IMR-90 (cell line): ENCODE data around the gene FERMT2. TPM values are rescaled to one million over a fixed set of nuclear protein-coding genes. Genes with fewer than 3 reads are reported as not detected.

Experiments used
- ATAC-seq: fragments of 200-7000 bp; cut with Tn5 transposase; 2 replicates; pipeline ENCODE4 v1.9.1; 2020; ENCODE audit warnings: low read depth, mild to moderate bottlenecking, moderate library complexity
- BruUV-seq: library from RNA; stranded (reverse); fragments of 400-500 nt; replicated peaks from 2 replicates; lab custom pipeline; 2021; lab: Mats Ljungman, UMichigan
- CTCF ChIA-PET: fragments of 300-600 bp; formaldehyde crosslinking; extraction: SDS; loops from one replicate; lab custom pipeline; 2021; ENCODE audit warnings: antibody characterized with exemption; lab: Yijun Ruan, JAX
- POLR2A ChIA-PET: fragments of 300-600 bp; sonication (Branson Sonifier 250); formaldehyde crosslinking; loops from one replicate; lab custom pipeline; 2022; ENCODE audit warnings: antibody characterized with exemption; ENCODE audit not compliant: unreplicated experiment; lab: Charles Lee
- DNase-seq: peaks from one replicate; pipeline ENCODE4 v3.0.0; 2013
- H2AFZ ChIP-seq: replicated peaks from 2 replicates; pipeline ENCODE3; 2013; ENCODE audit warnings: low read length, mild to moderate bottlenecking; ENCODE audit not compliant: poor library complexity
- H2AK5ac ChIP-seq: 2 replicates; pipeline ENCODE4 v1.6.1; 2013; ENCODE audit warnings: low read depth, low read length, inconsistent platforms
- H2AK9ac ChIP-seq: replicated peaks from 2 replicates; pipeline ENCODE3; 2013; ENCODE audit warnings: mild to moderate bottlenecking, low read depth, low read length, moderate library complexity; ENCODE audit not compliant: poor library complexity
- H2BK120ac ChIP-seq: 2 replicates; pipeline ENCODE4 v1.6.1; 2013; ENCODE audit warnings: low read depth, low read length, inconsistent platforms
- H2BK15ac ChIP-seq: 3 replicates; pipeline ENCODE4 v1.6.1; 2013; ENCODE audit warnings: low read depth, low read length, inconsistent platforms
- H2BK20ac ChIP-seq: 2 replicates; pipeline ENCODE4 v1.6.1; 2013; ENCODE audit warnings: low read depth, mild to moderate bottlenecking, inconsistent platforms, low read length, moderate library complexity
- H2BK5ac ChIP-seq: 2 replicates; pipeline ENCODE4 v1.6.1; 2013; ENCODE audit warnings: mild to moderate bottlenecking, low read depth, low read length, inconsistent platforms; ENCODE audit not compliant: poor library complexity, severe bottlenecking
- H3K14ac ChIP-seq: replicated peaks from 2 replicates; pipeline ENCODE4 v1.6.1; 2013; ENCODE audit warnings: low read depth, low read length, inconsistent platforms
- H3K18ac ChIP-seq: 2 replicates; pipeline ENCODE4 v1.6.1; 2013; ENCODE audit warnings: low read depth, low read length, control low read depth
- H3K23ac ChIP-seq: 2 replicates; pipeline ENCODE4 v1.6.1; 2013; ENCODE audit warnings: low read depth, low read length, inconsistent platforms
- H3K27ac ChIP-seq: 2 replicates; pipeline ENCODE4 v1.5.1; 2013; ENCODE audit warnings: mild to moderate bottlenecking, control low read depth, low read length; ENCODE audit not compliant: insufficient read depth
- H3K27me3 ChIP-seq: 2 replicates; pipeline ENCODE4 v1.6.1; 2013; ENCODE audit warnings: low read length; ENCODE audit not compliant: control insufficient read depth, insufficient read depth
- H3K36me3 ChIP-seq: 2 replicates; pipeline ENCODE4 v1.6.1; 2013; ENCODE audit warnings: low read length, mixed read lengths; ENCODE audit not compliant: control insufficient read depth, insufficient read depth
- H3K4ac ChIP-seq: 2 replicates; pipeline ENCODE4 v1.6.1; 2013; ENCODE audit warnings: low read depth, low read length, inconsistent platforms
- H3K4me1 ChIP-seq: 2 replicates; pipeline ENCODE4 v1.6.1; 2013; ENCODE audit warnings: low read length, mixed read lengths; ENCODE audit not compliant: control insufficient read depth, insufficient read depth
- H3K4me2 ChIP-seq: 2 replicates; pipeline ENCODE4 v1.6.1; 2013; ENCODE audit warnings: low read depth, mild to moderate bottlenecking, control low read depth, low read length, moderate library complexity
- H3K4me3 ChIP-seq: 2 replicates; pipeline ENCODE4 v1.5.1; 2013; ENCODE audit warnings: low read depth, mild to moderate bottlenecking, control low read depth, low read length, moderate library complexity; ENCODE audit not compliant: insufficient read depth
- H3K56ac ChIP-seq: 2 replicates; pipeline ENCODE4 v1.6.1; 2013; ENCODE audit warnings: low read length, inconsistent platforms; ENCODE audit not compliant: insufficient read depth; ENCODE audit errors: extremely low read depth
- H3K79me1 ChIP-seq, 2 experiments: 2 replicates each; pipeline ENCODE4 v1.6.1; 2013; ENCODE audit warnings: low read length in 2 of 2, inconsistent platforms in 1 of 2, low read depth in 1 of 2
- H3K9ac ChIP-seq: 2 replicates; pipeline ENCODE4 v1.6.1; 2013; ENCODE audit warnings: low read depth, low read length, control low read depth
- H3K9me1 ChIP-seq: 2 replicates; pipeline ENCODE4 v1.6.1; 2013; ENCODE audit warnings: low read length, inconsistent platforms; ENCODE audit not compliant: insufficient read depth
- H3K9me3 ChIP-seq: 2 replicates; pipeline ENCODE4 v1.6.1; 2013; ENCODE audit warnings: low read length; ENCODE audit not compliant: control insufficient read depth, insufficient read depth
- H4K20me1 ChIP-seq: 2 replicates; pipeline ENCODE4 v1.6.1; 2013; ENCODE audit warnings: low read length, inconsistent platforms; ENCODE audit not compliant: insufficient read depth
- H4K5ac ChIP-seq: 2 replicates; pipeline ENCODE4 v1.6.1; 2013; ENCODE audit warnings: mild to moderate bottlenecking, low read depth, low read length, control low read depth
- H4K8ac ChIP-seq, 2 experiments: 2 replicates each; pipeline ENCODE4 v1.6.1; 2013; ENCODE audit warnings: low read depth in 2 of 2, low read length in 2 of 2, control low read depth in 1 of 2, inconsistent platforms in 1 of 2
- H4K91ac ChIP-seq: 2 replicates; pipeline ENCODE4 v1.6.1; 2013; ENCODE audit warnings: low read depth, low read length, inconsistent platforms; ENCODE audit not compliant: insufficient read depth
- BHLHE40 ChIP-seq: fragments of 150-350 bp; IDR thresholded peaks from 2 replicates; pipeline ENCODE4 v1.6.1; 2016; ENCODE audit warnings: mild to moderate bottlenecking, low read depth, low read length
- CHD1 ChIP-seq: IDR thresholded peaks from 2 replicates; pipeline ENCODE4 v1.6.1; 2012; ENCODE audit warnings: low read depth, low read length, improper control_type of control experiment
- MAZ ChIP-seq: IDR thresholded peaks from 2 replicates; pipeline ENCODE4 v1.6.1; 2012; ENCODE audit warnings: low read depth, mild to moderate bottlenecking, low read length, improper control_type of control experiment, moderate library complexity, borderline replicate concordance
- POLR2A ChIP-seq: IDR thresholded peaks from 2 replicates; pipeline ENCODE4 v1.6.1; 2012; ENCODE audit warnings: mild to moderate bottlenecking, low read depth, low read length
- RFX5 ChIP-seq: IDR thresholded peaks from 2 replicates; pipeline ENCODE4 v1.8.0; 2012; ENCODE audit warnings: low read depth, mild to moderate bottlenecking, low read length, moderate library complexity
- WGBS, 2 experiments: methylation state at CpG; one replicate each; pipeline versions ENCODE4 v1.1.5 to v1.1.7; 2013; ENCODE audit warnings: missing lambda C conversion rate in 2 of 2; ENCODE audit not compliant: insufficient read length in 1 of 2; ENCODE audit errors: extremely low coverage in 2 of 2; 5-methylcytosine and 5-hydroxymethylcytosine counted together
- dilution Hi-C: fragments of 300-500 bp; cut with HindIII; formaldehyde crosslinking; loops from one replicate; pipeline ENCODE4 v1.14.3; 2018; ENCODE audit warnings: low sequenced_read_pairs; ENCODE audit not compliant: unreplicated experiment
- in situ Hi-C: fragments of 300-500 bp; cut with MboI; formaldehyde crosslinking; loops from 3 replicates; pipeline ENCODE4 v1.14.3; 2019; ENCODE audit warnings: low sequenced_read_pairs, inconsistent platforms, mixed read lengths
- intact Hi-C: fragments of 100-400 bp; cut with micrococcal nuclease; formaldehyde crosslinking; loops from 2 replicates; pipeline ENCODE4 v1.10.0; 2022
- polyA plus RNA-seq, 3 experiments: library from polyadenylated mRNA; depleted of rRNA; stranded (reverse); fragments of >200 nt; gene quantifications; 2 replicates each; pipeline ENCODE4 v1.2.3, GENCODE V29; 2012; ENCODE audit warnings: low replicate concordance in 1 of 3
- total RNA-seq: library from RNA; depleted of rRNA; stranded (reverse); fragments of >200 nt; gene quantifications from 2 replicates; pipeline ENCODE4 v1.2.3, GENCODE V29; 2012
- TF ChIP-seq, protein P1 (sequence below): fragments of 150-350 bp; IDR thresholded peaks from 2 replicates; pipeline ENCODE4 v1.6.1; 2016; ENCODE audit warnings: low read depth, mild to moderate bottlenecking, low read length, moderate library complexity, borderline replicate concordance

The FERMT2 gene
- total and polyA plus RNA-seq, 2 of the 4 experiments (the other 2 are of a cell fraction): 131 to 217 TPM

DNA sequence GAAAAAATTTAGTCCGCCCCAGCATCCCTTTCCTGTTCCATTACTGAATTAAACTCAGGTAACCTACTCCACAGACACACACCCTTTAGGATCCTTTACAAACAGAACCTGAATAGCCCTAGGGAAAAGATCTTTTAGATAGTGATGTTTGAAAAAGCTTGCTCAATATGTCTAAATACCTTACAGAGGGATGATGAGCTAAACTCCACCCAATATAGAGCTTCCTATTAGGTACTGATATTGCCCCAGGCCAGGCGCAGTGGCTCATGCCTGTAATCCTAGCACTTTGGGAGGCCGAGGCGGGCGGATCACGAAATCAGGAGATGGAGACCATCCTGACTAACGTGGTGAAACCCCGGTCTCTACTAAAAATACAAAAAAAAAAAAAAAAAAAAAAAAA, 50.1 kb downstream of the FERMT2 start:
- no CpG with 5 or more reads among the region's 8 CpGs for WGBS, 2 experiments
- Histone ChIP-seq H4K91ac (no peak overlapping the region), H2BK20ac (no peak overlapping the region), H3K4me3 (no peak overlapping the region), H3K4me2 (no peak overlapping the region), H3K56ac (no peak overlapping the region), H3K27ac (no peak overlapping the region), H3K14ac (no peak overlapping the region), H2AK5ac (no peak overlapping the region), H3K9me1 (peaks cover 9% of the 10 kb centered on the region), H3K27me3 (no peaks in the 10 kb centered on the region), H2AFZ (no peak overlapping the region), H3K23ac (peak overlapping the region; percentile 48; the same call in 1 of the 2 replicates), H3K9ac (no peak overlapping the region), H4K8ac (no peak overlapping the region; a peak in 1 of 4 replicates), H4K20me1 (peaks cover 45% of the 10 kb centered on the region), H3K4me1 (peaks cover 11% of the 10 kb centered on the region), H3K9me3 (no peaks in the 10 kb centered on the region), H2BK15ac (no peak overlapping the region), H2BK5ac (no peak overlapping the region), H2AK9ac (no peak overlapping the region), H3K4ac (no peak overlapping the region), H3K79me1 (peaks cover 15 to 53% of the 10 kb centered on the region in 2 experiments), H3K36me3 (peaks cover 18% of the 10 kb centered on the region), H4K5ac (no peak overlapping the region; the same call in 1 of the 2 replicates), H3K18ac (no peak overlapping the region), H2BK120ac (no peak overlapping the region)
- TF ChIP-seq RFX5 (no peak), POLR2A (no peak), MAZ (no peak), BHLHE40 (no peak), CHD1 (no peak)
- TF ChIP-seq, protein P1, sequence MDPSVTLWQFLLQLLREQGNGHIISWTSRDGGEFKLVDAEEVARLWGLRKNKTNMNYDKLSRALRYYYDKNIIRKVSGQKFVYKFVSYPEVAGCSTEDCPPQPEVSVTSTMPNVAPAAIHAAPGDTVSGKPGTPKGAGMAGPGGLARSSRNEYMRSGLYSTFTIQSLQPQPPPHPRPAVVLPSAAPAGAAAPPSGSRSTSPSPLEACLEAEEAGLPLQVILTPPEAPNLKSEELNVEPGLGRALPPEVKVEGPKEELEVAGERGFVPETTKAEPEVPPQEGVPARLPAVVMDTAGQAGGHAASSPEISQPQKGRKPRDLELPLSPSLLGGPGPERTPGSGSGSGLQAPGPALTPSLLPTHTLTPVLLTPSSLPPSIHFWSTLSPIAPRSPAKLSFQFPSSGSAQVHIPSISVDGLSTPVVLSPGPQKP: no peak
- no peak for ATAC-seq
- no TSS peak for BruUV-seq
- in situ Hi-C loops: no loop called here
- no peak for DNase-seq
- intact Hi-C loops: no loop called here
- dilution Hi-C loops: no loop called here
- ChIA-PET POLR2A (no interaction called here), CTCF (no interaction called here)
